Left ventricle myocardium superior (tissue), 1 donor: ENCODE results near the gene LINC01488. TPM values are rescaled to one million over a fixed set of nuclear protein-coding genes. Genes with fewer than 3 reads are reported as not detected.

Experiments used
- ATAC-seq: fragments of 200-7000 bp; cut with Tn5 transposase; one replicate; pipeline ENCODE4 v1.9.1; 2020; ENCODE audit warnings: mild to moderate bottlenecking, moderate library complexity
- DNase-seq: peaks from one replicate; pipeline ENCODE4 v3.0.0-alpha.2; 2020
- intact Hi-C: fragments of 100-400 bp; cut with micrococcal nuclease; formaldehyde crosslinking; loops from one replicate; pipeline ENCODE4 v1.11.0; 2022
- total RNA-seq: library from RNA; stranded (reverse); fragmentation: NEBNext Ultra II Directional; extraction: Animal tissue kit (Norgen Biotek cat#: 25700); gene quantifications from one replicate; pipeline ENCODE4 v1.2.1, GENCODE V29; 2021
- donor health status: DM: no; HTN: yes; CAD: no; lungs with severe emphysema.

LINC01488 gene
- total RNA-seq, 1 donor from 2014 or later, result not detected

DNA sequence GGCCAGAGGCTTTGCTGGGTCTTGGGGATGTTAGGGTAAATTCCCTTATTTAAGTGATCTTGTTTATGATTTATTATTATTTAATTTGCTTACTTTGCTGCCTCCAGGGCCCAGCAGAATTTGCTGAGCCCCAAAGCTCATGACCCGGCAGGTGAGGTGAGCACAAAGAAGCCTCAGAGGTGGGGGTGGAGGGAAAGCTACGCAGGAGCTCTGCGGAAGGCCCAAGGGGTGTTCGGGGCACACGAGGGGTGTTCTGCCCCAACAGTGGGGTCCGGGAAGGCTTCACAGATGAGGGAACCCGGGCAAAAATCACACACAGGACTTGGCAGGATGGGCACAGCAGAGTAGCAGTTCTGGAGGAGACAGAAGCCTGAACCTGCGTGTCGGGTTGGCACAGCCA, 6.7 kb upstream of the LINC01488 start:
- no peak for ATAC-seq
- DNase-seq, result no peak
- intact Hi-C loops, result no loop called here

DNA sequence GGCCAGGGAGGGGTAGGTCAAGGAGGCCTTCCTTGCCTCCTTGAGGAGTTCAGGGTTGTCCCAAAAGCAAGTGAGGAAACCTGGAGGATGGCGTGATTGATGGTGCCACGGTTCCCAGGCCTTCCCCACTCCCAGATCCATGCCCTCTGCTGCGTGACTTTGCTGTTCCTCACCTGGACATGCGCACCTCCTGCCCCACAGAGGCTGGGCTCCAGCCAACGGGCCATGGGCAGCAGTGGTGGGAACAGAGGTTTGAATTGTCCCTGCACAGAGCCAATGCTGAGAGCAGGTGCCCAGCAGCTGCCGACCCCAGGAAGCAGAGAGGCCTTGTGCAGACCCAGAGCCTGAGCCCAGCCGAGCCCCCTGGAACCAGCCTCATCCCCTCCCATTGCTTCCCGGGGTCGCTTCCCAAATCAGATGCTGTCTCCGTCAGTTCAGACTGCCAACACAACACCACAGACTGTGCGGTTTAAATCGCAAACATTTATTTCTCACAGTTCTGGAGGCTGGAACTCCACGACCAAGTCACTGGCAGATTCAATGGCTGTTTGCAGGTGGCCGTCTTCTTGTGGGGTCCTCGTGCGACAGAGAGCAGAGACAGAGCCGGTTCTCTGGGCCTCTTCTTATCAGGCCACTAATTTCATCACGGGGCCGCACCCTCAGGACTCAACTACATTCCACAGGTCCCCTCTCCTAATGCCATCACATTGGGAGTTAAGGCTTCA, 6.2 kb upstream of the LINC01488 start:
- ATAC-seq (no peak), DNase-seq (peak; percentile 10)
- intact Hi-C loops, result no loop called here

DNA sequence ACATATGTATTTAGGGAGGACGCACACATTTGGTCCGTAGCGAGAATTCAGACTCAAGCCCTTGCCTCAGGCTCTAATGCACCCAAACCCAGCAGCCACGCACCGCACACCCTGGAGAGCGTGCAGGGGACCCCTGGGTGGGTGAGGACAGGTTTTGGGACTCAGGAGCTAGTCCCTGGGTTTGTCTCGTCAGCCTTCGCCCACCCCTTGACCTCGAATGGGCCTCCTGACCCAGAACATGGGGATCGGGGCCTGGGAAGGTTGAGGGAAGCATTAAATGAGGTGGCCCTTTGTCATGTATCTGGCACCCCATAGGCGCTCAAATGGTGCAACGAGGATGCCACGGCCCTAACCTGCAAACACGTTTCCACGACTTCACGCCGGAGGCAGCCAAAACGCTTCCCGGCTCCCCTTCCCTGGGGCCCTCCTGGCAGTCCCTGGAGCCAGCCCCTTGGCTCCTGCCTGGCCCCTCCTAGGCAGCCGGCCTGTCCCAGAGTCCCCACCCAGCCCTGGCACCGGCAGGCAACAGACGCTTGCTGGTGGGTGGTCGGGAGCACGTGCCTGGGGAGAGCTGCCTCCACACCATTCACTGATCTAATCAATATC, 5.5 kb upstream of the LINC01488 start:
- intact Hi-C loops, result no loop called here
- ATAC-seq (no peak), DNase-seq (peak; percentile 18)

DNA sequence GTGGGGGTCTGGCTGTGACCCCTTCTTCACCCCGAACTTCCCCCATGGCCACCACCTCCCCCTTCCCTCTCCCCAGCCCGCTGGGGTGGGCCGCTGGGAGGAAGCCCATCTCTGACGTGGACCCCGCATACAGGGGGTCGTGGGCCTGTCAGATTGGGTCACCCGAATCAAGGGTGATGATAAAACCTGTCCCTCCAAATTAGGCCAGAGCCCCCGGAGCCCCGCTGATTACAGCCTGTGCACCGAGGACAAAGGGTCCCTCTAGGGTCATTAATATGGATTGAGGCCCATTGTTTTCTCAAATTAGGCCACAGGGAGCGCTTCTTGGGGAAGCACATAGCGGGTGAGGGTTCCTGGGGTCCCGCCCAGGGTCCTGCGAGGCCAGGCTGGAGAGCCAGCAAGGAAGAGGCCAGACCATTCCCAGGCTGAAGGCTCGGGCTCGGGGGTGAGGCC, 4.9 kb upstream of the LINC01488 start:
- DNase-seq, result peak; percentile 13
- intact Hi-C loops, result no loop called here
- ATAC-seq, result no peak

DNA sequence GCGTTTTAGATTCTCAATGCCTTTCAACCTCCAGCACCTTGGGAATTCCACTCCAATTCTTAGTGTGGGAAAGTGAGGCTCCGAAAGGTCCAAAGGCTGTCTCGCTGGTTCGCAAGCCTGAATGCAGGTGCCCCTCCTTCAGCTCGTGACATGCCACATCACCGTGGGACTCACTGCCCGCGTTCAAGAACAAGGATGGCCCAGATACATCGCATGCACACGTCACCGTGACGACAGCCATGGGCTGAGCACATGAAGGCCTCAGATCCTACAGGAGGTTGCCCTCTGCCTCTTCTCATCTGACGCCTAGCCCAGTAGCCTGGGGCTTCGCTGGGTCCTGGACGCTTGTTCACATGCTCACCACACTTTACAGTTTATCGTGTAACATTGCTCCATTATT, 4.4 kb upstream of the LINC01488 start:
- intact Hi-C loops, result no loop called here
- DNase-seq (peak; percentile 8), ATAC-seq (no peak)

DNA sequence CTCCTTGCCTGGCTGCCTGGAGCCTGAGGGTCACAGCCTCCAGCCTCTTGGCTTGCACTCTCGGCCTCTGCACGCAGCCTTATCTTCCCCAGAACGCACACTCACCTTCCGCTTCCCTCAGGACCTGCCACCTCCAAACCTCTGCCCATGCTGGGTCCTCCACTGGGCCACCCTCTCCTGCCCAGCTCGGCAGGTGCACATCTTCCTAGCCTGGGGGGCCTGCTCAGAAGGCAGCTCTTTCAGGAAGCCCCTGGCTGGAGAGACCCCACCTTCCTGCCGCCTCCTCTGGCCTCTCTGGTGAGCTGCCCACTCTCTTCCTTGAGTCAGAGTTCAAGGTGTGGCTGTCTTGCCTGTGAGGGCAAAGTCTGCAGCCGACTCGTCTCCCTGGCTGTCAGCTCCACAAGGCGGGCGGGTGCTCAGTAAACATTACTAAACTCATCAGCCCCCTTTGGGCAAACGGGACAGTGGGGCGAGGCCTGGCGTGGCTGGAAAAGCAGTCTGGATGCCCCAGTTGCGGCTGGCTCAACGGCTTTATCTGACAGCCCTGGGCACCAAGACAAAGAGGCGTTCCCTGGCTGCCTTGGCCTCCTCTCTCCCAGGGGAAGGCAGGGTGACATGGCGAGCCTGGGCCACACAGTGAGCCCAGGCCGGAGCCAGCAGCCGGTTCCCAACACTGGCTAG, 1.7 kb upstream of the LINC01488 start:
- DNase-seq (peak; percentile 64), ATAC-seq (peak; percentile 86)
- intact Hi-C loops, result no loop called here

DNA sequence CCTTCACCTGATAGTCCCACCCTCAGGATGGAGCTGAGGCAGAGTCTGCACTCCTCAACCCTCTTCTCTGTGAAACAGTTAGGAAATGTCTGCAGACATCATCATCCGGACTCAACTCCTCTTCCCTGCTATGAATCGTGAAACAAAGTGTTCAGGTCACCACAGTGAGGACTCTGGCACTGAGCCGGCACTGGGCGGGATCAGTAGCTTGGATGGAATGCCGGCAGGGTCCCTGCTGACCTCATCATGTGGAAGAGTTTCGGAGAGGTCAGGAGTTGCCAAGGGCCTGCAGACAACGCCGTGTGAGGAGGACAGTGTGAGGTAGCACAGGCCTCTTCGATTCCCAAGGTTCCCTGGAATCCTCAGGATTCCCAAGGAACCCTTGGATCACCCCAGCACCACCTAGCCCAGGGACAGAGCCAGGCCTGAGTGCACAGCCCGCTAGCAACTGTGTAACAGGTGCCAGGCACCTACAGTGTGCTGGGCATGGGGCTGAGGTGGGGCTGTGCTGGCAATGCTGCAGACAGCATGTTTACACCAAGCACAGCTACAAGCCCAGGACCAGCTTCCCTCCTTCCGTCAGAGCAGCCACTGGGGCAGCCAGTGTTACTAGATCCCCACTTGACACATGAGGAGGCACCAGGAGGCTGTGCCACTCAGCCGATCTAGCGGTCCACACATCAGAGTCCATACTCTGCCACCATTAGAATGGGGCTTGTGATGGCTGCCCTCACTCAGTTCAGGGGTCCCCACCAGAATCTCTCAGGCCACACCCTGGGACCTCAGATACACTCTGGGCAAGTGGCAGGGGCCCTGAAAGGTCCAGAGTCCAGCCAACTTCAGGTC, 693 bp upstream of the LINC01488 start:
- intact Hi-C loops, result no loop called here
- DNase-seq (peak; percentile 82), ATAC-seq (peak; percentile 72)

DNA sequence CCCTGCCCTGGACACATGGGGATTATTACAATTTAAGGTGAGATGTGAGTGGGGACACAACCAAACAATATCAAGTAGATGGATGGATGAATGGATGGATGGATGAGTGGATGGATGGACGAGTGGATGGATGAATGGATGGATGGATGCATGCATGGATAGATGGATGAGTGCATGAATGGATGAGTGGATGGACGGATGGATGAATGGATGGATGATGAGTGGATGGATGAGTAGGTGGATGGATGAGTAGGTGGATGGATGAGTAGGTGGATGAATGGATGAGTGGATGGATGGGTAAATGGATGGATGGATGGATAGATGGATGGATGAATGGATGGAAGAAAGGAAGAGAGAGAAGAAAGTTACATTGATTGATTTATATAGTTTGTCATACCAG, 859 bp downstream of the LINC01488 start:
- intact Hi-C loops, result no loop called here
- no peak for DNase-seq
- ATAC-seq, result no peak

DNA sequence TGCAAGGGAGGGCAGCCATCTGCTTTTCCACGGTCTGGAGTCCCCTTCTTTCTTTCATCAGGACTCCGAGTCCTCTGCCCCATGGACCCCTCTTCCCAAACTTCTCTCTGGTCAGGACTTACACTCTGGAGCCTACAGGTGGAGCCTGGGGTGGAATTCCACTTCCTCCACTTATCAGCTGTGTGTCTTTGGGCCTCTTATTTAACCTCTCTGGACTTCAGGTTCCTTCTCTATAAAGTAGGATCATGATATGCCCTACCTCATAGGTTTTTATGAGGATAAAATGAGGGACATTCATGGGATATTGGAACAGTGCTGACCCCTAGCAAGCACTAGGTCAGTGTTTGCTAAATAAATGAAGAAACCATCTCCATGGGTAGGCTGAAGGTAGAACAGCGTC, 1.7 kb downstream of the LINC01488 start:
- ATAC-seq (no peak), DNase-seq (peak; percentile 6)
- intact Hi-C loops, result no loop called here

DNA sequence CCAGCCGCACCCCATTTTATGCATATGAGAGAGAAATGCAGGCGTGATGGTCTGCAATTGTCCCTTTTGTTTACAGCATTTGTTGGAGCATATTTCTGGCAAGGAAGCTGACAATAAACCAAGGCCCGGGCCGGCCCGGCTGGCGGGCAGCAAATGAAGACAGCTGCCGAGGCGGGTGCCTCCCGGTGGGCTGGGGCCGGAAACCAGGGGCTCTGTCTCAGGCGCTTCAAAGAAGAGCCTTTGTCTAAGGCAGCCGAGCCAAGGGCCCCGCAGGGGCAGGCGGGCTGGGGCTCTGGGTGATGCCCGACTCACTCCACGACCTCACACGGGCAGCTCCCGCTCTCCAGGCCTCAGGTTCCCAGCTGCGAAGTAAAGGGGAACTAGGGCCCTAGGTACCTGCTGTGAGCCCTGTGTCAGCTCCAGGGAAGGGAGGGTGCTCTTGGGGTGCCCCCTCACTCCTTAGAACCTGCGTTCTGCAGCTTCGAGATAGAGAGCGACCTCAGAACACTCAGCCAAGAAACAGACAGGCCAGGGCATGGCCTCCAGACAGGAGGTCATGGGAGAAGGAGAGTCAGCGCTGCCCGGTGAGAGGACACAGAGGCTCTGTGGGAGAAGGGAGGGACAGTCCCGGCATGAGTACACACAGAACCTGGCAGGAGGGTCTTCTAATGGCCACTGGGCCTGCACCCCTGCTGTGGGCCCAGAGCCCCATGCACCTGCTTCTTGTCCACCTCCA, 2.4 kb downstream of the LINC01488 start:
- intact Hi-C loops, result no loop called here
- ATAC-seq (no peak), DNase-seq (peak; percentile 14)

DNA sequence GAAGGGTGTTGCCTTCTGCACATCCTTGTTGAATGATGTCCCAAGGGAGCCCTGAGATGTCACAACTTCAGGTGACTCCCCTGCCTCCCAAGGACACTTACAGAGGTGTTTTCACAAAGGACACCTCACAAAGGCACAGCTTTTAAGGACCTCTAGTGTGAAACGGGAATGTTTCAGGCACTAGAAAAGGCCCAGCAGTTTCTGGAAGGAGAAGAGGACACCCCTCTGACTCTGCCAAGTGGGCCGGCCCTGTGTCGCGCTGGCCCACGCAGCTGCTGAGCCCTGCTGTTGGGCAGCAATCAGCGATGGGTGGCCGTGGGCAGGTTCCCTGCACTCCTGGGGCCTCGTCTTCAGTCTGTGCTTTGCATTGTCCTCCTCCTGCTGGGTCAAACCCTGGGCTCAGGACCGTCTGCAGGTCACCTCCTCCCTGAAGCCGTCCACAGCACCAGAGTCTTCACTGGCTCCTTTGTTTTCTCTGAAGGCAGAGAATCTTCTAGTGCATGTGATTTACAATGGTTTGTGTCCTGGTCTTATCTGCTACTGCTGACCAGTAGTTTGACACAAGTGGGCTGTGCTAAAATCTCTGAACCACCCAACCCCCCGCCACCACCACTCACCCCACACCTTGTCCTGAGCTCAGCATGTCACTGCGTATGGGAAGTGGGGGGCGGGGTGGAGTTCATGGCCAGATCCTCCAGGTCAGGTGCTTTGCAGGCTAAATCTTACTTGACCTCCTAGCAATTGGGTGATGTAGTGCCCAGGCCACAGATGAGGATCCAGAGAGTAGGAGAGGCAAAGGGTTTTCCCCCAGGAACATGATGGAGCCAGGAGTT, 3.2 kb downstream of the LINC01488 start:
- ATAC-seq, result no peak
- DNase-seq, result peak; percentile 23
- intact Hi-C loops, result no loop called here

DNA sequence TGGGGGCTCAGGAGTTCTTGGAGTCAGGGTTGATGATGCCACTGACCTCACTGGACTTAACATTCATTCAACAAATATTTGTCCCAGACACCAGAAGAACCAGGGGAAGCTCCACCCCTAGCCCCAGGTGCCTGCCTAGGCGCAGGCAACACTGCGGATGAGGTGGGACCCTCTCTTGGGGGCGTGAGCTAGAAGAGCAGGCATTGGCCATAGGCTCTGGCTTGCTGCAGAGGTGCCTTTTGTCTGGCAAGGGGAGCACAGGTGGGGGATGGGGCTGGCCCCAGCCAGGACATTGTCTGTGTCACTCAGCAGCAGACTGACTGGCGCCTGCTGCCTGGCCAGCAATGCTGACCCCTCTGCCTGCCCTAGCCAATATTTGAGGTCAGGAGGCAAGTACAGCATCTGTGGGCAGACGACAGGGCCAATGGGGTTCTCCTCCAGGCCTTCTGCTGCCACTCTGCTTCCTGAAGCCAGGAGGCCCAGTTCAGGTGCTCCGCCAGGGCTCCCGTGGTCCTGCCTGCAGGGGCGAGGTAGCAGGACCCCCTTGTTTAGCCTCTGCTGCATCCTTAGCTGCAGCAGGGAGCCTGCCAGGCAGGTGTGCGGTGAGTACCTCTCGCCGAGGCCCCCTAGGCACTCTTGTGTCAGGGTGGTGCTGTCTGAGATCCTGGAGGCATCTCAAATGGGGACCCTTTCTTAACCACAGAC, 4.0 kb downstream of the LINC01488 start:
- intact Hi-C loops, result no loop called here
- ATAC-seq (no peak), DNase-seq (peak; percentile 35)

DNA sequence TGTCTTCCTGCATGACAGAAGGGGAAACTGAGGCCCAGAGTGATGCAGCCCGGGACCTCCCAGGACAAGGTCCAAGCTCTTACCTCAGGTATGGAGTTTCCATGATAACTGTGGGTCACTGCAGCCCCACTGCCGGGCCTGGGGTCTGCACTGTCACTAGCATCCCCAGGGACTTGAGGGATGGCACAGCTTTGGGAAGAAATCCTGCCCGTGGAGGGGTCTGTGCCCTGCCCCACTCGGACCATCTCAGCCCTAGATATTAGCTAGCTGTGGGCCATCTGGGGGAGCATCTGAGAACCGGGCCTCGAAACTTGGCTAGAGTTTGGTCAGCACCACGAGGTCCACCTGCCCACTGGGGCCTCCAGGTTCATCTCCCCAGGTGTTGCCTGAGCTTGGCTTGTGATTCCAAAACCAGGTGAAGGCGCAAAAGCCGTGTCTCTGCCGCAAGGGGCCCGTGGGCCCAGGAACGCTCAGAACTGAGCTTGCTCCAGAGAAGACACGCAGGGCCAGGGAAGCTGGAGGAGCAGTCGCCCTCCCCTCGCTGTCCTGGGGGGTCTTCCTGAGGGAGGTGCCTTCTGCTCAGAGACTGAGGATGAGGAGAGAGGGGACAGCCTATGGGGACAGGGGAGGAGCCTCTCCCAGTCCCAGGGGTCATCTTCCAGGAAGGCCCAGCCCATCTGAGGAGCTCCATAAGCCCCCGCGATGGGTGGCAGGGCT, 4.8 kb downstream of the LINC01488 start:
- DNase-seq, result no peak
- intact Hi-C loops, result no loop called here

DNA sequence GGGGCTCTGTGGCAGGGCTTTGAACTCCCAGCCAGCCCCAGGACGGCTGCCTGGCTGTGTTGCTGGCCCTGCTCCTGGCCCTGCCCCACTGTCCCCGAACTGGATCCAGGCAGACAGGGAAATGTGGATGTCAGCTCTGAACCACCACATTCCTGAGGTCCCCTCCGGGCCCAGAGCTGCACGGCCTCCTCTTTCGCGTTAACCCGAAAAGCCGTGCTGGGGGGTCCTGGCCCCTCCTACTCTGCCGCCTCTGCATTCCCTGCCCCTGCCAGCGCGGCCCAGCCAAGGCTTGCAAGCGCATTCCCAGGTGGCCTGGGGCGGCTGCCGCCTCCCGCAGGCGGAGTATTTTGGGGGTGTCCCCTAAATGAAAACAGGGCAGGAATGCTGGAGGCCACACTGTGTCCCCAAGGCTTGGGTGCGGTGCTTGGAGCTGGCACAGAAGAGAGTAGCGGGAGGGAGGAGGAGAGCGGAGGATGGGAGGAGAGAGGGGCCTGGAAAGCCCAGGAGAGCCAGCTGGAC, 5.4 kb downstream of the LINC01488 start:
- DNase-seq, result peak; percentile 46
- intact Hi-C loops, result no loop called here
- peak; percentile 16 for ATAC-seq

More for the DNA sequence above, 4.8 kb downstream of the LINC01488 start:
- ATAC-seq, result no peak

DNA sequence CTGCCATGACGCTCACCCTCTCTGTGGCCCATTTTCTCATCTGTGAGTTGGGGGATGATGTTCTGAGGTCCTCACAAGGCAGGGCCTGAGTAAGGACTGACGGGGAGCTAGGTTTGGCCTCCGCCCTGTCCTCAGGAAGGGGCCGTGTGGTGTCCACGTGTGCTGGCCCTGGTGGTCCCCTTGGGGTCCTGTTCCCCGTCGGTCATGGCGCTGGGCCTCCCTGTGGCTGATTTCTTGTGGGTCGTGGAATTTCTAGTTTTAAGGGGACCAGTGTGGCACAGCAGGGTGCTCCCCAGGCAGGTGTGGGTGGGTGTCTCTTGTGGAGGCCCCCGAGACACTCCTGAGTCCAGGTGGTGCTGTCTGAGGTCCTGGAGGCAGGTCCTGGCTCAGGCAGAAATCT, 5.9 kb downstream of the LINC01488 start:
- no peak for ATAC-seq
- intact Hi-C loops, result no loop called here

DNA sequence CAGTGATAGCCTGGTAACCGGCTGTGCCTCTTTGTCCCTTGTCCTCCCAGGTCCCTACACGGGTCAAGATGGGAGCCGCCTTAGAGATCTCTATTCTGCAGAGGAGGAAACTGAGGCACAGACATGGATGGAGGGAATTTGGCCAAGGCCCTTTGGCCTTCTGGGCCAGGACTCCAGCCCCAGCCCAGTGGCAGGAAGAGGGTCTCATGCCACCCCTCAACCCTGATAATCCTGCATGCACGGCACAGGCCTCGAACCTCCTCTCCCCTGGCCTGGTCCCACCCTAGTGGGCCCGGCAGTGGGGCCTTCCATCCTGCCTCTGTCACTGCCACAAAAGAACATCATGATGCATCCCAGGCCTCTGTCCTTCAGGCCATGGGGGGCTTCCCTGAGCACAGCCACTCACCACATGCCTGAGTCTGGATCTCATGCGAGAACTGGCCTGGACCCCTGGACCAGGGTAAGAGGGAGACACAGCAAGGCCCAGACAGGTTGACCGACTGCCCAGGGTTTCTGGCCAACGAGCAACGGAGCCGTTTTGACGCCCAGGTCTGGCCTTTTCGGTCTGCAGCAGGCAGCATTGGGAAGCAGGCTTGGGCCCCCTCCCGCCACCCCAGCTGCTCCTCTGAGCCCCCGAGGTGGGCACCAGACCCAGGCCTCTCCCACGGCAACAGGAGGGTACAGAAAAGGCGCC, 6.5 kb downstream of the LINC01488 start:
- intact Hi-C loops, result no loop called here
- ATAC-seq, result no peak
- DNase-seq, result peak; percentile 24

More for the DNA sequence above, 5.9 kb downstream of the LINC01488 start:
- DNase-seq, result peak; percentile 18
